ENCODE results near the gene HOXD8.

The HOXD8 gene

GRCh38 chr2:176174824-176175708, 45.6 kb downstream of the HOXD8 start:
- DNase-seq = no peak

- DNase-seq = no peak
Observed at GRCh38 chr2:176175709-176176607, 46.5 kb downstream of the HOXD8 start.

- DNase-seq = no peak
Observed at GRCh38 chr2:176177580-176178037, 48.1 kb downstream of the HOXD8 start.

- no peak for DNase-seq
Observed at GRCh38 chr2:176178038-176178756, 48.7 kb downstream of the HOXD8 start.

GRCh38 chr2:176178757-176179295, 49.3 kb downstream of the HOXD8 start:
- DNase-seq = no peak

GRCh38 chr2:176181551-176181950, 52.0 kb downstream of the HOXD8 start:
- DNase-seq = no peak

Measured in activated CD8-positive, alpha-beta memory T cell treated with anti-CD3 and anti-CD28 coated beads, Interleukin-2, amount 50 U/mL, for 4 hours (primary cell).